HG02610 (cell line): ENCODE measurements around the gene PNPLA2.

Source experiments
- ATAC-seq: cut with Tn5 transposase; IDR thresholded peaks from one replicate; pipeline ENCODE4 v1.9.1; 2021; ENCODE audit warnings: mild to moderate bottlenecking, moderate library complexity; ENCODE audit not compliant: unreplicated experiment

The PNPLA2 gene

DNA sequence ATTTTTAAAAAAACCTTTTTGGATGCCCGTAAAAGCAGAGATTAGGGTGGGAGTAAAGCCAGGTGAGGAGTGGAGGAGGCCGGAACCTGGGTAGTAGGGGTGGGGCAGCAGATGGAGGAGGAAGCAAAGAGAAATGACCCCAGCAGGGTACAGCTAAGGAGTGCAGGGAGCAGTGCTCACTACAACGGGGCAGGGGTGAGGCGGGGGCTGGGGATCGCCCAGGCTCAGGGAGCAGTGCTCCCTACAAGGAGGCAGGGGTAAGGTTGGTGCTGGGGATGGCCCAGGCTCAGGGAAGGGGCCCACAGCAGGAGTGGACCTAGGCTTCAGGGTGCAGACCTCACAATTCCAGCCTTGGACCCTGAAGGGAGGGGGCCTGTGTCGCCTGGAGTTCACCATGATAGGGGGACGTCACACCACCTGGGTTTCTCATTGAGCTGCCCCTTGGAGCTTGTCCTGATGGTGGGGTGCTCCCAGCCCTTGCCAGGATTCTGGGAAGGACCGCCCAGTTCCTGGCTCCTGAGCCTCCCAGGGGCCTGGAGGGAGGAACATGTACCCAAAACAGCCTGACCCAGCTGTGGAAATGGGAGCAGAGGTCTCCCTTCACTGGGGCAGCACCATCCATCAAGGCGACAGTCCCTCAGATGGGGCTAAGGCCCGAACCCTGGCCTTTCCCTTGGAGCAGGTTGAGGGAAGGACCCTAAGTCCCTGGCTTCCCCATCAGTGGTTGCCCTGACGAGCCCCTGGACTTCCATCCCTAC is 2.9 kb upstream of the PNPLA2 start:
- no peak for ATAC-seq

DNA sequence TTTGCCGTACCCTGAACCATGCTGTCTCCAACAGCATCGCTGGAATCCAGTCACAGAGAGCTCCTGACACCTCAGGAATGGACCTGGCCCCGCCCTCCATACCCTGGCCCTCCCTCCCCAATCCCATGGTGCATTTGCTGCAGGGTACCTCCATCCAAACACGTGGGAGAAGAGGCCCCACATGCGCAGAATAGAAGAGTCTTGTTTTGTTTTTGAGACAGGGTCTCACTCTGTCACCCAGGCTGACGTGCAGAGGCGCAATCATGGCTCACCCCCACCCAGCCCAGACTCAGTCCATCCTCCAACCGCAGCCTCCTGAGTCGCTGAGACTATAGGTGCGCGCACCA is 2.3 kb upstream of the PNPLA2 start:
- no peak for ATAC-seq

GRCh38 chr11:819129-819931 is 616 bp downstream of the PNPLA2 start:
- ATAC-seq: peak; percentile 62

DNA sequence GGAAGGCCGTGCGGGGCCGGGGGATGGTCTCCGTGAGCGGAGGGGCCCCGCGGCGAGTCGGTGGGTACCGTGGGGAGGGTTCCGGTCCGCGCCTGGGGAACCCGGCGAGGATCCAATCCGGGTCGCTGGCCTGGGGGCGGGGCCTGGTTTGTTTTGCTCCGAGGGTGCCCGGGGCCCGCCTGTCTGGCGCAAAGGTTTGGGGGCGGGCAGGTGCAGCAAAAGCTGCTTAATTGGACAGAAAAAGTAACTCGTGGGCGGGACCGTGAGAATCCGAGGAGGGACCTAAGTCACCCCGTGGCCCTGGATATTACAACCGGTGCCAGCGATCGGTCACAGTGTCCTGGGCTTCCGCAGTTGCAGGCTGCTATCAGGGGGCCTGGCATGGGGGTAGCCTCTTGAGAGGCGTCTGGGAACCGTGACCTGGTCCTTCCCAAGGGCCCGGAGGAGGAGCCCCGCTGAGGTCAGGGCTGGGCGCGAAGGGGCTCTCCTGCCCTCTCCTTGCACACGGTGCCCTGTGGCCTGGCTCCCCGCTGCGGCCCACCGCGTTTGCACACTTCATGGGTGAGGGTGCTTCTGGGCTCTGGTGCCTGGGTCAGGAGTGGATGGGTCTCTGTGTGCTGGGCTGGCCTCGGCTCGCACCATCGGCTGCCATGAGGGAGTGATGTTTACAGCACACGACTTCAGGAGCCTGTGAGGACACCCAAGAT is 1.4 kb downstream of the PNPLA2 start:
- peak; percentile 55 for ATAC-seq

- no peak for ATAC-seq
These were observed 2.2 kb downstream of the PNPLA2 start for GRCh38 chr11:820655-821511.

DNA sequence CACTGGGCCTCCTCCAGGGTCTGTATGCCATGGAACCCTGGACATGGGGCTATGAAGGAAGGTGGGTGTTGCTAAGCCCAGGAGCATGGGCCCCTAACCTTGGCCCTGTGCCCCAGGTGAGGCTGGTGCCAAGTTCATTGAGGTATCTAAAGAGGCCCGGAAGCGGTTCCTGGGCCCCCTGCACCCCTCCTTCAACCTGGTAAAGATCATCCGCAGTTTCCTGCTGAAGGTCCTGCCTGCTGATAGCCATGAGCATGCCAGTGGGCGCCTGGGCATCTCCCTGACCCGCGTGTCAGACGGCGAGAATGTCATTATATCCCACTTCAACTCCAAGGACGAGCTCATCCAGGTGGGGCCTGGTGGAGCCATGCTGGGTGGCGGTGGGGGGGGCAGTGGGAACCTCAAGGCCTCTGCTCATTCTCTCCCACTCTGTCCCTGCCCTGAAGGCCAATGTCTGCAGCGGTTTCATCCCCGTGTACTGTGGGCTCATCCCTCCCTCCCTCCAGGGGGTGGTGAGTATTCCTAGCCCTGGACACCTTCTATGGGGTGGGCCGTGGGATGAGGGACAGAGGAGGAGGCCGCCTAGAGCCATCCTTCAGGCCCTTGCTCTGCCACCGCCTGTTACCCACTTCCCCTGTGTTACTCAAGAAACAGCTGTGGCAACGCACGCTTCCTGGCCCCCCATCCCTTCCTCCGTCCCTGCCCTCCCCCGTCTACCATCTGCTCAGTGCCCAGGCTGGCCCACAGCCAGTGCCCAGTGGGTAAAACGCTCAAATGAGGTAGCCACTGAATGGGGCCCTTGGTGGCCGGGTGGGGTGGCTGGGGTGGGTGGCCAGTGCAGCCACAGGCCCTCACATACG is 3.0 kb downstream of the PNPLA2 start:
- no peak for ATAC-seq

DNA sequence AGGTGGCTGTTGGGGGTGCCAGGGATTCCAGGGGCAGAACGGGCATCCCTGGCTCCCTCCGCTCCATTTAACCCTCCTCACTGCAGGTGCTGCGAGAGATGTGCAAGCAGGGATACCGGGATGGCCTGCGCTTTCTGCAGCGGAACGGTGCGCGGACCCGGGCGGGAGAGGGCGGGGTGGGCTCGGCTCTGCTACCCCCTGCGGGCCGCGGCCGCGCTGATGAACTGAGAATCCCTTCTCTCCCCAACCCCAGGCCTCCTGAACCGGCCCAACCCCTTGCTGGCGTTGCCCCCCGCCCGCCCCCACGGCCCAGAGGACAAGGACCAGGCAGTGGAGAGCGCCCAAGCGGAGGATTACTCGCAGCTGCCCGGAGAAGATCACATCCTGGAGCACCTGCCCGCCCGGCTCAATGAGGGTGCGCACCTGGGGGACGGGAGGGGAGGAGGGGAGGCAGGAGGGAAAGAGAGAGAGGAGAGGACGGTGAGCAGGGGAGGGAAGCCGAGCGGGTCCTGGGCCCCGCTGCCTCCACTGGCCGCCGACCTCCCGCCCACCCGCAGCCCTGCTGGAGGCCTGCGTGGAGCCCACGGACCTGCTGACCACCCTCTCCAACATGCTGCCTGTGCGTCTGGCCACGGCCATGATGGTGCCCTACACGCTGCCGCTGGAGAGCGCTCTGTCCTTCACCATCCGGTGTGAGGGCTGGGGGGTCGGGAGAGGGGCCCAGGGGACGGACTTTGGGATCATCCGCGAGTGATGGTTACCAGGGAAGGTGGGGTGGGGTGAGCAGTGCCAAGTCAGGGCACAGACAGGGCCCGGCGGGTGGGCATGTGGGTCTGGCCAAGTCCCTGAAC is 5.0 kb downstream of the PNPLA2 start:
- no peak for ATAC-seq

DNA sequence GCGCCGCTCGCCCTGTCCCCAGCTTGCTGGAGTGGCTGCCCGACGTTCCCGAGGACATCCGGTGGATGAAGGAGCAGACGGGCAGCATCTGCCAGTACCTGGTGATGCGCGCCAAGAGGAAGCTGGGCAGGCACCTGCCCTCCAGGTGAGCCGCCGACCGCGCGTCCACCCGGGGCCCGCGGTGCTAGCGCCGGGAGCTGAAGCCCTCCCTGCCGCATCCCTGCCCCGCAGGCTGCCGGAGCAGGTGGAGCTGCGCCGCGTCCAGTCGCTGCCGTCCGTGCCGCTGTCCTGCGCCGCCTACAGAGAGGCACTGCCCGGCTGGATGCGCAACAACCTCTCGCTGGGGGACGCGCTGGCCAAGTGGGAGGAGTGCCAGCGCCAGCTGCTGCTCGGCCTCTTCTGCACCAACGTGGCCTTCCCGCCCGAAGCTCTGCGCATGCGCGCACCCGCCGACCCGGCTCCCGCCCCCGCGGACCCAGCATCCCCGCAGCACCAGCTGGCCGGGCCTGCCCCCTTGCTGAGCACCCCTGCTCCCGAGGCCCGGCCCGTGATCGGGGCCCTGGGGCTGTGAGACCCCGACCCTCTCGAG is 5.7 kb downstream of the PNPLA2 start:
- no peak for ATAC-seq

- ATAC-seq: no peak
These were observed 6.2 kb downstream of the PNPLA2 start for GRCh38 chr11:824942-825341.

- ATAC-seq: no peak
These were observed 6.9 kb downstream of the PNPLA2 start for GRCh38 chr11:825366-826226.

- ATAC-seq: no peak
These were observed 7.5 kb downstream of the PNPLA2 start for GRCh38 chr11:826227-826621.

DNA sequence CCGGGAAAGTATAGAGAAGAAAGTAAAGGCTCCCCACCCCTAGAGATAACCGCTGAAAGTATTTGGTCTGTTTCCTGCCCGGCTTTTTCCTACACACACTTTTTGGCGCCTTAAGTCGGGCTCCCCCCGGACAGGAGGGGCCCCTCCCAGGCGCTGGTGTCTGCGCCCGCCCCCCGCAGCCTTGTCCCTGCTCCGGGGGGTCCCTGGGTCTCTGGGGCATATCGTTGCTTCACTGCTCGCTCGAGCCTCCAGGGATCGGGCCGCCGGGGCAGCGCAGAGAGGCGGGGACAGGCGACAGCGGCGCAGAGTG is 8.1 kb downstream of the PNPLA2 start:
- ATAC-seq: no peak

GRCh38 chr11:827146-827896 is 8.6 kb downstream of the PNPLA2 start:
- no peak for ATAC-seq

- no peak for ATAC-seq
These were observed 9.1 kb downstream of the PNPLA2 start, which contains the start of gene CRACR2B for GRCh38 chr11:827897-828192. CRACR2B (plus strand) TSS chr11:827919; CDS start chr11:828608, 689 bp downstream.

- ATAC-seq: no peak
These were observed 9.9 kb downstream of the PNPLA2 start for GRCh38 chr11:828506-829175.

GRCh38 chr11:829176-829846 is 10.6 kb downstream of the PNPLA2 start:
- no peak for ATAC-seq
